Esophagus squamous epithelium (tissue), 4 donors: ENCODE results near the gene ZSWIM3.

Experiments
- POLR2A ChIP-seq, 4 donors: fragments of 450-650 bp; IDR thresholded peaks; one replicate each; pipeline ENCODE4 v1.6.1; 2017; ENCODE audit warnings: antibody characterized with exemption in 4 of 4, mild to moderate bottlenecking in 4 of 4, moderate library complexity in 3 of 4
- TF ChIP-seq, protein P1 (sequence below), 6 experiments: fragments of 450-650 bp in 4 of 6; fragments of 200-600 bp in 2 of 6; sonication (generic) in 2 of 6; IDR thresholded peaks; one replicate each; pipeline ENCODE4 v1.5.1; 2016 to 2019; ENCODE audit warnings: antibody characterized with exemption in 6 of 6, mild to moderate bottlenecking in 4 of 6, moderate library complexity in 4 of 6

DNA sequence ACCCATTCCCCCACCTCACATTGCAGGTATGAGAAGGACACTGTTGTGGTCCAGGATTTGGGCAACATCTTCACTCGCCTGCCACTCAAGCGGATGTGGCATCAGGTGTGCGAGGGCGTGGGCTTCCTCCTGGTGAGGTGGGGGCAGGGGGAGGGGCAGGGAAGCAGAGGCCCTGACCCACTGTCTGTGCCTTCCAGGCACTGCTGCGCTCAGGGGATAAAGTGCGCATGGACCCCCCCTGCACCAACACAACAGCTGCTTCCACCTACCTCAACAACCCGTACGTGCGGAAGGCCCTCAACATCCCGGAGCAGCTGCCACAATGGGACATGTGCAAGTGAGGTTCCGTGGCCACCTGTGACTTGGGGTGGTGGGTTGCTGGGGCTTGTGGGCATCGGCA, 37.4 kb downstream of the ZSWIM3 start:
- TF ChIP-seq, protein P1, sequence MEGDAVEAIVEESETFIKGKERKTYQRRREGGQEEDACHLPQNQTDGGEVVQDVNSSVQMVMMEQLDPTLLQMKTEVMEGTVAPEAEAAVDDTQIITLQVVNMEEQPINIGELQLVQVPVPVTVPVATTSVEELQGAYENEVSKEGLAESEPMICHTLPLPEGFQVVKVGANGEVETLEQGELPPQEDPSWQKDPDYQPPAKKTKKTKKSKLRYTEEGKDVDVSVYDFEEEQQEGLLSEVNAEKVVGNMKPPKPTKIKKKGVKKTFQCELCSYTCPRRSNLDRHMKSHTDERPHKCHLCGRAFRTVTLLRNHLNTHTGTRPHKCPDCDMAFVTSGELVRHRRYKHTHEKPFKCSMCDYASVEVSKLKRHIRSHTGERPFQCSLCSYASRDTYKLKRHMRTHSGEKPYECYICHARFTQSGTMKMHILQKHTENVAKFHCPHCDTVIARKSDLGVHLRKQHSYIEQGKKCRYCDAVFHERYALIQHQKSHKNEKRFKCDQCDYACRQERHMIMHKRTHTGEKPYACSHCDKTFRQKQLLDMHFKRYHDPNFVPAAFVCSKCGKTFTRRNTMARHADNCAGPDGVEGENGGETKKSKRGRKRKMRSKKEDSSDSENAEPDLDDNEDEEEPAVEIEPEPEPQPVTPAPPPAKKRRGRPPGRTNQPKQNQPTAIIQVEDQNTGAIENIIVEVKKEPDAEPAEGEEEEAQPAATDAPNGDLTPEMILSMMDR (IDR thresholded peaks at IDR 0.05), result no peak
- no peak for TF ChIP-seq POLR2A (IDR thresholded peaks at IDR 0.05)
